Measurements from ENCODE around the gene PLXNA4.

DNA sequence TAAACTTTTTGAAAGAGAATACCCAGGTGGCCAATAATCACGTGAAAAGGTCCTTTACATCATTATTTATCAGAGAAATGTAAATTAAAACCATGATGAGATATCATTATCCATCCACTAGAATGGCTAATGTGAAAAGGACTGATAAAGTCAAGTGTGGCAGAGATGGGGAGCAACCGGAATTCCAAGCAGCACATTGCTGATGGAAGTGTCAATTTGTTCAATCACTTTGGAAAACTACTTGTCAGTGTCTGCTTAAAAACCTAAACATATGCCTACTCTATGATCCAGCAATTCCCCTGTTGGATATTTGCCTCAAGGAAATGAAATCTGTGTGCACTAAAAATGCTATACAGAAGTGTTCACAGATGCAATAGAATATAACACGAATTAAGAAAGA, 465.6 kb downstream of the PLXNA4 start:
- TF ChIP-seq, protein P1, sequence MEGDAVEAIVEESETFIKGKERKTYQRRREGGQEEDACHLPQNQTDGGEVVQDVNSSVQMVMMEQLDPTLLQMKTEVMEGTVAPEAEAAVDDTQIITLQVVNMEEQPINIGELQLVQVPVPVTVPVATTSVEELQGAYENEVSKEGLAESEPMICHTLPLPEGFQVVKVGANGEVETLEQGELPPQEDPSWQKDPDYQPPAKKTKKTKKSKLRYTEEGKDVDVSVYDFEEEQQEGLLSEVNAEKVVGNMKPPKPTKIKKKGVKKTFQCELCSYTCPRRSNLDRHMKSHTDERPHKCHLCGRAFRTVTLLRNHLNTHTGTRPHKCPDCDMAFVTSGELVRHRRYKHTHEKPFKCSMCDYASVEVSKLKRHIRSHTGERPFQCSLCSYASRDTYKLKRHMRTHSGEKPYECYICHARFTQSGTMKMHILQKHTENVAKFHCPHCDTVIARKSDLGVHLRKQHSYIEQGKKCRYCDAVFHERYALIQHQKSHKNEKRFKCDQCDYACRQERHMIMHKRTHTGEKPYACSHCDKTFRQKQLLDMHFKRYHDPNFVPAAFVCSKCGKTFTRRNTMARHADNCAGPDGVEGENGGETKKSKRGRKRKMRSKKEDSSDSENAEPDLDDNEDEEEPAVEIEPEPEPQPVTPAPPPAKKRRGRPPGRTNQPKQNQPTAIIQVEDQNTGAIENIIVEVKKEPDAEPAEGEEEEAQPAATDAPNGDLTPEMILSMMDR (IDR thresholded peaks at IDR 0.05): no peak
- TF ChIP-seq POLR2A (IDR thresholded peaks at IDR 0.05): no peak
